Urothelium cell line (cell line): ENCODE results near the gene LRCH3.

ENCODE experiments used
- DNase-seq: peaks from one replicate; pipeline ENCODE4 v3.0.0; 2011; ENCODE audit warnings: low spot score, mixed read lengths
- FAIRE-seq: peaks from 2 replicates; lab custom pipeline; 2011; peaks lifted over from hg19 to GRCh38; lab: Jason Lieb, UNC

Gene LRCH3

DNA sequence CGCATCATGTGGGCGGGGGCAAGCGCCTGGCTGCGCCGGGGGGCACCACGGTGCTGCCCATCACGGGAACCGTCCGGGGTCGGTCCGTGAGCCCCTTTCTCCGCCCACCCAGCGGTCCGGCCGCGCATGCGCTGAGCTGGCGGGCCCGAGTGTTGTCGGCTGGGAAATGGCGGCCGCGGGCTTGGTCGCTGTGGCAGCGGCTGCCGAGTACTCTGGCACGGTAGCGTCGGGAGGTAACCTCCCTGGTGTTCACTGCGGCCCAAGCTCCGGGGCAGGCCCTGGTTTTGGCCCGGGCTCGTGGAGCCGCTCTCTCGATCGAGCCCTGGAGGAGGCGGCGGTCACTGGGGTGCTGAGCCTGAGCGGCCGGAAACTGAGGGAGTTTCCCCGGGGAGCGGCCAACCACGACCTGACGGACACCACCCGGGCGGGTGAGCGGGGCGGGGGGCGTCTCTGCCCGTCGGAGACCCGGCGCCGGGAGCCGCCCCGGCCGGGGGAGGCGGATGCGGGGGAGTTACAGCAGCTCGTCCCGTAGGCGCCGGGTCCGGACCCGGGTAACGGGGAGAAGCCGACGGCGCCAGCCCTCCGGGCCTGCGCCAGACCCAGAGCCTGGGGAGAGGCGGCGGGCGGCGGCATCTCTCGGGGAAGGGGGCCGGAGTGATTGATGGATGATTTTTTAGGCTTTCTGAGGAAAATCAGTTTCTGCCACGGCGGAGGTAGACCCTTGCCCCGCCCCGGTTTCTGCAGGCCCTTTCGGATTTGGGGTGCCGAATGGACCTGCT is at the start of gene LRCH3:
Gene LRCH3 (plus strand): TSS at position 142 of the 779 bp plus-strand sequence. CDS start 25 bp downstream, at position 167.
- FAIRE-seq, result no peak
- DNase-seq, result peak; percentile 94

DNA sequence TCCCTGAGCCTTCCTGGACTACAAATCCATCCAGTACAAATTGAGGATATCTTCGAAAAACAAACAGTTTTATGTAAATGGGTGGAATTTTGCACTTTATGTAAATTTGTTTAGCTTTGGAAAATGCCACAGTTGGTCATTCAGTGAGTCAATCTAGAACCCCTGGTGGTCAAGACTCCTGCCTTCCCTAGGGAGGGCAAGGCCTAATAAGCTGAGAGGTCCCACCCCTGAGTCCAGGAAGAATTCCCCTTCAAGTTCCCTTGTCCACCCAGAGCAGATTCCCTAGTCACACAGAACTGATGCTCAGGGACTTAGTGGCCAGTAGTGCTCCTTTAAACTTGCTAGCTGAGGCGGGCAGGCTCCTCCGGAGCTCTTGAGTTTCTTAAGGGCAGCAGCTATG is 48.3 kb upstream of the LRCH3 start:
- FAIRE-seq, result no peak

DNA sequence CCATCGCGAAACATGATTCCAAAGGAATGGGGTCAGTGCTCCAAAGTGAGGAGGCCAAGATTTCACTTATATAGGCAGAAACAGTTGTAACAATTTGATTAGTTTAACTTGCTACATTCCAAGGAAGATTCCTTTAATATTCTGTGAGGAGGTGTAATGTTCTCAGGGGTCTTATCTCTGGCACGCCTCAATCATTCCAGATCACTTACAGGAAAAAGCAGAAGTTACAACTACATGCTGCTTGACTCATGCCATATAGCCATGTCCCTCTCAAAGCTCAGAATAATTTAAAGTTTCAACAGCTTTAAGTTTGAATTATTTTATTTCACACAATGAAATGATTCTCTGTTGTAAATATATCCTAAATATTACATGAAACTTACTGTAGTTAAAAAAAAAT is 44.8 kb upstream of the LRCH3 start:
- FAIRE-seq (no peak), DNase-seq (no peak)

More for the DNA sequence above, 48.3 kb upstream of the LRCH3 start:
- DNase-seq, result no peak

DNA sequence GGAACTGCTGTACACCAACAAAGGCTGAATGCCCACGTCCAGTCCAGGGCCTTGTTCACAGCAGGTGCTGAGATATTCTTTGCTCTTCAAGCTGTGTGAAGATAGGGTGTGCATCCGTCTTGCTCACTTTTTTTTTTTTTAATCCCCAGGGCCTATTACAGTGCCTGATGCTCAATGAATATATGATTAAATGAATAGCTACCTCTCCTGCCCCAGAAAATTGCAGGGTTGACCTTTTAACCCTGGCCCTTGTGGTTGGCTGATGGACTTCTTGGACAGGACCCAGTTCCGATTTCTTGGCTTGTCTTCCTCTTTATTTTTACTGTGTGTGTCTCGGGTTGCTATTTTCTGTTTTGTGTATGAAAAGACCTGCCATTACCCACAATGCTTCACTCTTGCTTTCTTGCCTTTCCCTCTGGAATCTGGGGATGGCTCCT is 44.2 kb upstream of the LRCH3 start:
- DNase-seq, result no peak
- no peak for FAIRE-seq

DNA sequence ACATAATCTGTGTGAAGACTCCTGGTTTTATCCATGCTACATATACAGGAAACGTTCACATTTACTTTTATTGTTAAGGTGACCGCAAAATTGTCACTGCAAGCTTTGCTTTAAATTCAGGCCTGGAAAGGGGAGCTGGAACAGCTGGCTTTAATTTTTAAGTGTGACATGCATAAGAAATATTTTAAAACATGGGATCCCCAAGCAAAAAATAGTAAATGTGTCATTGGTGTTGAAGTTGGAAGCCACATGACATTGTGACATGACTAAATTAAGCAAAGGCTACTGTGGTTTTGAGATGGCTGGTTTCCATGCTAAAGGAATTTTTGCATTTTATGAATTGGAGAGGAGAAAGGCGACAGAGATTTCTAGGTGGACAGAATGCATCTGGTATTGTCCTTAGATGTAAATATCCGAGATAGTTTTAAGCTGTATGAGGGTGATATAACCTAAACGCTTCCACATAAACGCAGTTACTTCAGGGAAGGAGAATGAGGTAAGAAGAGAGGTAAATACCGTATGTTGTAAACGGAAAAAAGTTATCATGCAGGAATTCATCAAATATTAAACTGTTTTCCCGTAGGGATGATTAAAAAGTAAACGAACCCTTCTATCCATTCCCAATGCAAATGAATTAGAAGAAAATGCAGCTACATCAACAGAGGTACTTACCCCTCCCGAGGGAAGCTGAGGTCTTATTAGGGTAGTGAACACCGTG is 42.3 kb upstream of the LRCH3 start:
- FAIRE-seq, result no peak
- DNase-seq, result no peak

DNA sequence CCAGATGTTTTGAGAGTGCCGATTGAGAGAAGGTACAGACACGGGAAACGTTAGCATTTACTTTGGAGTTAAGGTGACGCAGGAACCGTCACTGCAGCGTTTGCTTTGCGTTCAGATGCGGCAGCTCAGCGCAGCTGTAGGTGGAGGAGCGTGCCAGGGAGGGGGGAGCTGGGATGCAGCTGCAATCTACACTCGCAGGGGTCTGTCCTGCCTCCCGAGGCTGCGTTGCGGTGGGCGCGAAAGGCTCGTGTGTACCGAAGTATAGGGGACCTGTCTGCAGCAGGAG is 41.8 kb upstream of the LRCH3 start:
- no peak for FAIRE-seq
- peak; percentile 61 for DNase-seq

DNA sequence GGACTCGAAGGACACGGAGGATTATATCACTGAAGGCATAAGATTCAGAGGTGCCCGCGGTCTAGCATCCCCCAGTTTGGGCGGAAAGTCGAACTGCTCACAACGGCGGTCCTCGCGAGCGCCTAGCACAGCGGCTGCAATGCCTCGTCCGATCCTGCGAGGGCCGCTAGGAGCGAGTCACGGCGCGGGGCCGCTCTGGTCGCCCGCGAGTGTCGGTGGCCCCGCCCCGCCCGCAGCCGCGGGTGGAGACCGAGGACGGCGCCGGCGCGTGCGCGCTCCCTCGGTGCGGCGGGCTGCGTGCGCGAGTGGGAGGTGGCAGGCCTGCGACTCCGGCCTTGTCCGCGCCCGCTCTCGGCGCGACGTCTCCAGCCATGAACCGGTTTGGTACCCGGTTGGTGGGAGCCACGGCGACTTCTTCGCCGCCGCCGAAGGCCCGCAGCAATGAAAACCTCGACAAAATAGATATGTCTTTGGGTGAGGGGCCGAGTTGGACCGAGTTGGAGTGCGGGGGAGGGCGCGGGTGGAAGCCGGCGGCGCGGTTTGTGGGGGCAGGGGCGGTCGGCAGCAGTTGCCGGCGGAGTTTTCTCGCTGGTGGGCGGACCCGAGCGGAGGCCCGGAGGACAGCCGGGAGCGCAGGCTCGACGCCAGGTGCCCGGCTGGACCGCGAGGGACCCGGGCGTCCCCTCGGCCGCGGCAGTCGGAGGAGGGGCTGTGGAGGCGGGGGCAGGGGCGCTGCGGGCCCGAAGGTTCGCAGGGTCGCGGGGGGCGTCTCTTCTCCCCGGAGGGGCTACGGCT is 41.3 kb upstream of the LRCH3 start, which contains the start of gene FYTTD1:
Gene FYTTD1 (plus strand): TSS at position 283 of the 795 bp plus-strand sequence. CDS start 89 bp downstream, at position 372.
- DNase-seq, result peak; percentile 93
- FAIRE-seq, result peak; percentile 74

DNA sequence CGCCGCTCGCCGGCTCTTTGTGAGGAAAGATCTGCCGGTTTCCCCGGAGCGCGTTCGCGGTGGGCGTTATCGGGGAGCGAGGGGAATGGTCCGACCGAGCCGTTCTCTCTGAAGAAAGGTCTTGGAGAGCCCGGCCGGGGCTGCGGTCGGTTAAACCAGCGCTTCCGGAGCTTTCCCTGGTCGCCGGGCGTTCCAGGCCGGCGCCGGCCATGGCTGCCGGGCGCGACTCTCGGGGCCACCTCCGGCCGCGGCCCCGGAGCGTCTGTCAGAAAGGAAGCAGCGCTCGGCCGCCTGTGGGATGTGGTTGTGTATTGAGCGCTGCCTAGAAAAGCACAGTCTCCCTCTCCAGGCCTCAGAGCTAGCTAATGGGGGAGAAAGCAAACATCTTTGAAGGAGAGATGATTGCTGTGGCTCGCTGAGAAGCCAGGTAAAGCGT is 40.6 kb upstream of the LRCH3 start:
- DNase-seq (peak; percentile 64), FAIRE-seq (no peak)

DNA sequence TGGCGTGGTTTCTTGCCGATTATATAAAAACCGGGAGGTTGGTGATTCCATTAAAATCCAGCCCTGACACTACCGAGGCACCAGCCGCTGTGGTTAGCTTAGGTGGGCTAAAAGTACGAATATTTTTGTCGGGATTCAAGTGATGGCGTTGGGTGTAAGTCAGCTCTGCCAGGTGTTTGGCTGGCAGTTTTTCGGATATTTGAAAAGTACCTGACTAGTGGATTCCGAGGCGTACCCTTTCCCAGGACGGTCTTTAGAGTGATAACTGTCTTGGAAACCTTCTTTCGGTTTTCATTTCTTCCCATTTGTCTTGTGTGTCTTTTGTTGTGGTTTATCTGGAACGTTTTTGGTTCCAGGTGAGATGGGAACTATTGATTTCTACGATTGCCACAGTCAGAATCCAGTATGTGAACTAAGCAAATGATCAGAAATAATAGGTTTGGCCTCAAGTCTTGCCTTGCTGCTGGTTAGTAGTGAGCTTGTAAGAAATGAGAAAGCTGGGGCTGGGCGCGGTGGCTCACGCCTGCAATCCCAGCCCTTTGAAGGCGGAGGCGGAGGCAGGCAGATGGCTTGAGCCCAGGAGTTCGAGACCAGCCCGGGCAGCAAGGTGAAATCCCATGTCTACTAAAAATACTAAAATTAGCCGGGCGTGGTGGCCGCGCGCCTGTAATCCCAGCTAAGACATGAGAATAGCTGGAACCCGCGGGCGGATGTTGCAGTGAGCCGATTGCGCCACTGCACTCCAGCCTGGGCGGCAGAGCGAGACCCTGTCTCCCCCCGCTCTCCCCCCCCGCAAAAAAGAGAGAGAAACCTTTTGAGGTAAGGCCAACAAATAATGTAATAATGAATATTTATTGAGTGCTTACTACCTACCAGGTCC is 40.0 kb upstream of the LRCH3 start:
- DNase-seq (no peak), FAIRE-seq (no peak)

DNA sequence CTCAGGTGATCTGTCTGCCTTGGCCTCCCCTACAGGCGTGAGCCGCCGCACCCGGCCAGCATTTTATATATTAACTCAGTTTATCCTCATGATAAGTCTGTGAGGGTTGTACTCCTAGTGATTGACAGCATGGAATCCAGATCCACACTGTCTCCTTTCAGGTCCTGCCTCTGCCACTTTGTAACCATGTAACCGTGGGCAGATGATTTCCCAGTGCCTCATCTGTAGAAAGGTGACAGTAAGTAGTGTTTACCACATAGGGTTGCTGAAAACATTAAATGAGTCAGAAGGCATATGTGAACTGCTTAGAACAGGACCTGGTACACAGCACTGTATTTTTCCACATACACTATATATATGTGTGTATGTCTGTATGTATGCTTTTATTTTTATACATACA is 38.9 kb upstream of the LRCH3 start:
- FAIRE-seq (no peak), DNase-seq (no peak)

DNA sequence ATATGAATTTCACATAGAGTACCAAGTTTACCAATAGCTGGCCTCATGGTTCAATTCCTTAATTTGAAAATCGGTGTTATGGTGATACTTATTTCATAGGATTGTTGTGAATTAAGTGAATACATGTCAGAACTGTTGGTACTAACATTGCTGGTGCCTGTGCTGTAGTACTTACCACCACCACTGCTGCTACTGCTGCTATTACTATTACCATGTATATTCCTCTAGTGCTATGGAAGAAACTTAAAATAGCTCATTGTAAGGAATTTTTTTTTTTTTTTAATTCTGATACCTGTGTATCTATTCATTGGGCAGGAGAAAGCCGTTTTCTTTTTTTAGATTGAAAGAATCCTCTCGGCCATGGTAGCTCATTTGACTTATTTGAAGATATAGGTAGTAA is 37.8 kb upstream of the LRCH3 start:
- no peak for FAIRE-seq
- DNase-seq, result no peak

DNA sequence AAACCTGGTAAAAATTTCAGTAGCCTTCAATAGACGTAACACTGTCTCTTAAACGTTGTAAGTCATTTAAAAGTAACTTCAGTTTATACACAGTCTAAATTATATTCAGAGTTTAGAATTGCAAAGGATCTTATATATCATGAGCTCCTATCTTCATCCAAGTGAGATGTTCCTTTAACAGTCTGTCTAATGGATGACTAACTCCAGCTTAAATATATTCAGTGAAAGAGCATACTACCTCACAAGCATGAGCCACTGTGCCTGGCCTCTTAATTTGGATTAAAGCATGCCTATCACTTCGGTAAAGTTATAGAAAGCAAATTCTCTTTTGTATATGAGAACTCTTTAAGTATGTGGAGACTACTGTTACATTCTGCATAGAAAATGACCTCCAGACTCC is 34.4 kb upstream of the LRCH3 start:
- FAIRE-seq (no peak), DNase-seq (no peak)

DNA sequence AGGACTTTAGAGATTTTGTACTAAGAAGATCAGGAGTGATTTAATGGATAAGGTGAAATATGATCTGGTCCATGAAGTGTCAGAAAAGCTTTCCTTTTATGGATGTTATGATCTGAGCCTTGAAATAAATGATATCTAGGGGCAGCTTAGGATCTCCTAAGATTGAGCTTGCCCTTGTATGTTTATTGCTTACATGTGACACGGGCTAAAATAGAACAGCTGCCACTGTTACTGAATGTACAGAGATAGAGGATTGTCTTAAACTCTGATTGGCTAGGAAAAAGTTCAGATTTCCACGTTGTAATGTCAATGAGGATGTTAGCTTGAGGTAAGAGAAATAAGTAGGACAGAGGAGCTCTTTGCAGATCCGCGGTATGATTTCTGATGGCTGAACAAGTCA is 32.5 kb upstream of the LRCH3 start:
- DNase-seq, result no peak
- no peak for FAIRE-seq

DNA sequence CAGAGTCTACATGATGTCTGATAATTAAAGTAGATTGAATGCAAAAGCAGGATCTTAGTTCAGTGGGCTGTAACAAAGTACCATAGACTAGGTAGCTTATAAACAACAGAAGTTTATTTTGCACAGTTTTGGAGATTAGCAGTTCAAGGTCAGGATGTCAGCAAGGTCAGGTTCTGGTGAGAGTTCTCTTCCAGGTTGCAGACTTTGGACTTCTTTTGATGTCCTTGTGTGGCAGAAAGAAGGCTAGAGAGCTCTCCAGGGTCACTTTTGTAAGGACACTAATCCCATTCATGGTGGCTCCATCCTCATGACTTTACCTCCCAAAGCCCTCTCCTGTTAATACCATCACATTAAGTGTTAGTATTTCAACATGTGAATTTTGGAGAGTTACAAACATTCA is 29.3 kb upstream of the LRCH3 start:
- no peak for DNase-seq
- no peak for FAIRE-seq

DNA sequence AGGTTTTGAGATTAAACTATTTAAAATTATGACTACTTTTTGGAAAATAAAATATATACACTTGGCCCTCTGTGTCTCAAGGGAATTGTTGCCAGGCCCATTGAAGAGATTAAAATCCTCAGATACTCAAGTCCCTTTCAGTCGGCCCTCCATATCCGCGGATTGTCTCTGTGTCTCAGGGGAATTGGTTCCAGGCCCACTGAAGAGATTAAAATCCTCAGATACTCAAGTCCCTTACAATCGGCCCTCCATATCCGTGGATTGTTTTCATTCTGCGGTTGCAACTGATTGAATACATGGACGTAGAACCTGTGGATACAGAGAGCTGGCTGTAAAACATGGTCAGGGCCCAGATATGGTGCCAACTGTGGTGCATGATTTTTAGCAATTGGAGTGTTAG is 15.7 kb upstream of the LRCH3 start:
- FAIRE-seq (no peak), DNase-seq (no peak)

DNA sequence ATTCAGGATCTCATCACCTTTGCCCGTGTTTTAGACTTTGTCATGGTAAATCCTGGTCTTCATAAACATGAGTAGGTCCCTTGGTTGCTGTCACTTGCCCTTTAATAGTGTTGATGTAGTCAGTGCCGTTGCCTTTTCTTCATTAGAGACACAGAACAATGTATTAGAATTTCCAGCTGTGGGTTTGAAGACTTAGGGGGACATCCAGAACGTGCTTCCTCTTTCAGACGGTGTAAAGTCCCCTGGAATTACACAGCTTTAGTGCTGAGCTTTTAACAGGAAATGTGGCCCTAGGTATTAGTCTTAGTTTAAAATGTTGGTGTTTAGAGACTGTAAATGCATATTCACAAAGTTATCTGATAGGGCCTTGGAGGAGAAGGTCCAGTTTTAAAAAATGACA is 8.8 kb upstream of the LRCH3 start:
- FAIRE-seq, result no peak
- DNase-seq, result no peak

DNA sequence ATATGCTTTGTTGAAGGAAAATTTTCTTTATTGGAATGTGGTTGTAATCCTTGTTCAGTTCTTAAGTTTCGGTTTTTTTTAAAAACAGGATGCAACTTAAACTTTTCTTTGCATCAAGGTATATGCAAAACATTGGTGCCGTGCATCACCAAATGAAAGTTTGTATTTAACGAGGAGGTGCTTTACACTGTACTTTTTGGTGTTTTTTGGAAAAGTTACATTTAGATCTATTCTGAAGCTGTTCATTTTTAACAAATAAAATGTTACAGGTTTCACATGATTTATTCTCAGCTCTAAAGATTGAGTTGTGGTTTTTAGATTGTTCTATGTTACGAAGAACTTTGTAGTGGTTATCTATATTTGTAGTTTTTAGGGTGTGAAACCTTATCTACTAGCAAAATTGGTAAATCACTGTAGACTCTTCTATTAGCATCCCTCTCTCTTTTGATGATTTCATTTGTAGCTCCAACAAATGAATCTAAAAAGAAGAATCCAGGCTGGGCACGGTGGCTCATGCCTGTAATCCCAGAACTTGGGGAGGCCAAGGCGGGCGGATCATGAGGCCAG is 7.0 kb upstream of the LRCH3 start:
- FAIRE-seq (no peak), DNase-seq (no peak)

DNA sequence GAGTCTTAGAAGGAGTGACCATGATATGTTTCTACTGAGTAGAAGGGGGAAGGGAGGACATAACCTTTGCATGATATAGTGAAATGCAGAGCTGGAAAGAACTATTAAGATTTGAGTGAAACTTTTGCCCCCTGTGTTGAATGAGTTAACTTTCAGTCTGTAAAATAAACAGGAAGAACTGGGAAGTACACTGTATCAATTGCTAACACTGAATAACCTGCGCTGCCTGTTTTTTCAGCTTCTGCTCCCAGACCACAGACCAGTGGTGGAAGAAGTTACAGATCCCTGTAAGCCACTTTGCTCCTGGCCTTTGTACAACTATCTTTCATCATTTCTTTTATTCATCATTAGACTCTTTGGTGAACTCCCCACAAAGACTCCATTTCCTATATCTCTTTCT is 3.6 kb upstream of the LRCH3 start:
- FAIRE-seq (no peak), DNase-seq (no peak)

DNA sequence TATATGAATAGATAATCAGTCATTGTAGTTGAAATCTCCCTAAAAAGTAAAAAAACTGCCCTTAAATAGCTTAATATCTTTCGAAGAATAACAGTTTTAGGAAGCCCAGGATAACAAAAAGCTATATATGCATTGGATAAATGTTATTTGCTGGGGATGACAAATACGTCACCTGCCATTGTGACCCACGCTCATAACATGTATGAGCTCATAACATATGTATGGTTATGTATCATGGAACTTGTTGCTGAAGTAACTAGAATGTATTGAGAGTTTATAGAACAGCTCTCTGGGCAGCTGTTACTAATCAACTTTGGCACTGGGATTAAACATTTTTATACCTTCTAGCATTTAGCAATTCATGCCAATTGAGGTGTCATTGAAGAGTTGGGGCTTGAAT is 1.7 kb upstream of the LRCH3 start:
- FAIRE-seq, result no peak

DNA sequence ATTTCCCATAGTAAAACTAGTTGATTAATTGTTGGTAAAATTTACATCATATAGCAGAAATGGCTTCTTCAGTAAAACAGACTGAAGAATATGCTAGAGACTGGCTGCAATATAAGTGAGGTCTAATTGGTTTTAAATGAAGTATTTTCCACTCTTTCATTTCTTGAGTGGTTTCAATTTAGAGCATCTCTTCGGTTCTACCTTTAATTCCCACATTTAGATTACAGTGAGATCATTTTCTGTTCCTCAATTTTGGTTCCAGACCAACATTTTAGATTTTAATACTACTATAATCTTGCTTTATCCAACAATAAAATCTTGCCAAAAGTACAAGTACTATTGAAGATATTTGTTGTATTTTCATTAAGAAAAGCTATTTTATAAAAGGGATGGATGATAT is 1.0 kb upstream of the LRCH3 start:
- no peak for FAIRE-seq
- no peak for DNase-seq

More for the DNA sequence above, 1.7 kb upstream of the LRCH3 start:
- DNase-seq, result no peak
